ENCODE measurements around the gene LTC4S.

DNA sequence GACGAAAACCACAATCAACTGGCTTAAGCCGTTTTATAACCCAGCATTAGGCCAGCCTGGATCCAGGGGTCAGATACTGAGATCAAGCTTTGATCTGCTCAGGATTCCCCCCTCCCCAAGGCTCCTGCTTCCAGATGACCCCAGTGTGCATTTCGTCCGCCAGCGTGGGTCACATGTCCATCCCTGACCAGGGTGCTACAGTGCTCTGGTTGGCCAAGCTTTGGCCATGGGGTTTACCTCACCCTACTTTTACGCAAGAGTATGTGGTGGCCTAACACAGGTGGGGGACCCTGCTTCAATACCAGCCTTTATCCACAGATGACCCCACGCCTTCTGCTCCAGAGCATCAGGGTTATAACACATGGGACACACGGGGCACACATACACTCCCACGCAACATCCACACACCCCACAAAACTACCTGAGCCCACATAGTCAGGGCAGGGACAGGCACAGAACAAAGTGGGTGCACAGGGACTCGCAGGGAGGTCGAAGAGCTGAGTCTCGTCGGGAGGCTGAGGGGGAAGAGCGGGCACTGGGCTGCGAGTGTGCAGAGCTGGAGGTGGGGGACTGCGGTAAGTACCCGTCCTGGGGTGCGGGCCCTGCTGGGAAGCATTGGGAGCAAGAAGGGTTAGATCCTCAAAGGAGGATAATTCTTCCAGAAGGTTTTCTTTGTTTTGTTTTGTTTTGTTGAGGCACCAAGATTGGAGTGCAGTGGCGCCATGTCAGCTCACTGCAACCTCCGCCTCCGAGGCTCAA, 21.9 kb downstream of the LTC4S start:
- TF ChIP-seq, protein P1, sequence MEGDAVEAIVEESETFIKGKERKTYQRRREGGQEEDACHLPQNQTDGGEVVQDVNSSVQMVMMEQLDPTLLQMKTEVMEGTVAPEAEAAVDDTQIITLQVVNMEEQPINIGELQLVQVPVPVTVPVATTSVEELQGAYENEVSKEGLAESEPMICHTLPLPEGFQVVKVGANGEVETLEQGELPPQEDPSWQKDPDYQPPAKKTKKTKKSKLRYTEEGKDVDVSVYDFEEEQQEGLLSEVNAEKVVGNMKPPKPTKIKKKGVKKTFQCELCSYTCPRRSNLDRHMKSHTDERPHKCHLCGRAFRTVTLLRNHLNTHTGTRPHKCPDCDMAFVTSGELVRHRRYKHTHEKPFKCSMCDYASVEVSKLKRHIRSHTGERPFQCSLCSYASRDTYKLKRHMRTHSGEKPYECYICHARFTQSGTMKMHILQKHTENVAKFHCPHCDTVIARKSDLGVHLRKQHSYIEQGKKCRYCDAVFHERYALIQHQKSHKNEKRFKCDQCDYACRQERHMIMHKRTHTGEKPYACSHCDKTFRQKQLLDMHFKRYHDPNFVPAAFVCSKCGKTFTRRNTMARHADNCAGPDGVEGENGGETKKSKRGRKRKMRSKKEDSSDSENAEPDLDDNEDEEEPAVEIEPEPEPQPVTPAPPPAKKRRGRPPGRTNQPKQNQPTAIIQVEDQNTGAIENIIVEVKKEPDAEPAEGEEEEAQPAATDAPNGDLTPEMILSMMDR (IDR thresholded peaks at IDR 0.05; ENCODE audit: poor library complexity) = no peak
- TF ChIP-seq EZH2 (IDR thresholded peaks at IDR 0.05; ENCODE audit: borderline replicate concordance) = no peak

Measured in hepatocyte (in vitro differentiated cells).